GM23338 (cell line): ENCODE measurements around the gene CACNA2D3.

Experiments used
- CREB1 ChIP-seq: fragments of 250-450 bp; sonication (Bioruptor Pico); IDR thresholded peaks from 2 replicates; pipeline ENCODE4 v1.5.0; 2020; ENCODE audit warnings: low read depth, mild to moderate bottlenecking, moderate library complexity
- CTCF ChIP-seq, 2 experiments: fragments of 200-600 bp in 1 of 2; sonication (generic) in 1 of 2; conservative IDR thresholded peaks; 2 replicates each; pipeline versions ENCODE4 v1.5.1 to v1.6.1; 2016 to 2017; ENCODE audit warnings: antibody characterized with exemption in 2 of 2, low read depth in 2 of 2, mild to moderate bottlenecking in 2 of 2, moderate library complexity in 1 of 2
- EZH2 ChIP-seq: fragments of 200-600 bp; sonication (generic); IDR thresholded peaks from one replicate; pipeline ENCODE4 v1.8.0; 2017; ENCODE audit warnings: antibody characterized with exemption, mild to moderate bottlenecking, low read depth; ENCODE audit not compliant: unreplicated experiment
- EZH2phosphoT487 ChIP-seq: fragments of 200-600 bp; sonication (generic); IDR thresholded peaks from one replicate; pipeline ENCODE4 v1.8.1; 2018; ENCODE audit warnings: antibody characterized with exemption; ENCODE audit not compliant: unreplicated experiment
- JUNB ChIP-seq: IDR thresholded peaks from one replicate; pipeline ENCODE4 v1.6.1; 2016; ENCODE audit warnings: antibody characterized with exemption; ENCODE audit not compliant: unreplicated experiment
- NANOG ChIP-seq: IDR thresholded peaks from 2 replicates; pipeline ENCODE4 v1.6.1; 2016; ENCODE audit warnings: antibody characterized with exemption, borderline replicate concordance
- POLR2AphosphoS5 ChIP-seq: IDR thresholded peaks from 2 replicates; pipeline ENCODE4 v1.6.1; 2016; ENCODE audit warnings: antibody characterized with exemption, low read depth
- ZNF331 ChIP-seq: fragments of 250-450 bp; sonication (Bioruptor Pico); IDR thresholded peaks from 2 replicates; pipeline ENCODE4 v1.5.0; 2020; ENCODE audit warnings: low read depth, mild to moderate bottlenecking, moderate library complexity
- TF ChIP-seq, protein P1 (sequence below): IDR thresholded peaks from one replicate; pipeline ENCODE4 v1.6.1; 2018; ENCODE audit warnings: antibody characterized with exemption; ENCODE audit not compliant: unreplicated experiment
- TF ChIP-seq, protein P2 (sequence below): fragments of 250-450 bp; sonication (Bioruptor Pico); IDR thresholded peaks from 2 replicates; pipeline ENCODE4 v1.5.0; 2020; ENCODE audit warnings: mild to moderate bottlenecking, moderate library complexity

DNA sequence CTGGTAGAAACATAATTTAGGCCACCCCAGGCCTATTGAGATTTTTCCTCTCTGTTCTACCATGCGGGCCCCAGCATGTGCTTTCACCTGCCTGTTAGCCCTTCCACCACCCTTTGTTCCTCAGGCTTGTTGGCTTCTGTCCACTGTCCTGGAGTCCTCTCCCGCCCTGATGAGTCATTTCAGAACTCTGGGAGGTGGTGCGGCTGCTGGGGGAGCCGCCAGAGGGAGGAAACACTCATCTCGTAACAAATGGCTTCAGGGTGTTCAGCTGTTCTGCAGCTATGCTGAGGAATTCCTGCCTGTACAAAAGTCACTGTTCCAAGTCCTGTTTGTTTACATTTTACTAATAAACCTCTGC lies 769.2 kb downstream of the CACNA2D3 start:
- no peak for TF ChIP-seq NANOG
- no peak for TF ChIP-seq CTCF (conservative IDR thresholded peaks at IDR 0.05; ENCODE audit: low read depth in 2 of 2)
- TF ChIP-seq EZH2, result no peak
- TF ChIP-seq CREB1 (CRISPR knock-in tag), result no peak
- no peak for TF ChIP-seq POLR2AphosphoS5
- TF ChIP-seq, protein P1, sequence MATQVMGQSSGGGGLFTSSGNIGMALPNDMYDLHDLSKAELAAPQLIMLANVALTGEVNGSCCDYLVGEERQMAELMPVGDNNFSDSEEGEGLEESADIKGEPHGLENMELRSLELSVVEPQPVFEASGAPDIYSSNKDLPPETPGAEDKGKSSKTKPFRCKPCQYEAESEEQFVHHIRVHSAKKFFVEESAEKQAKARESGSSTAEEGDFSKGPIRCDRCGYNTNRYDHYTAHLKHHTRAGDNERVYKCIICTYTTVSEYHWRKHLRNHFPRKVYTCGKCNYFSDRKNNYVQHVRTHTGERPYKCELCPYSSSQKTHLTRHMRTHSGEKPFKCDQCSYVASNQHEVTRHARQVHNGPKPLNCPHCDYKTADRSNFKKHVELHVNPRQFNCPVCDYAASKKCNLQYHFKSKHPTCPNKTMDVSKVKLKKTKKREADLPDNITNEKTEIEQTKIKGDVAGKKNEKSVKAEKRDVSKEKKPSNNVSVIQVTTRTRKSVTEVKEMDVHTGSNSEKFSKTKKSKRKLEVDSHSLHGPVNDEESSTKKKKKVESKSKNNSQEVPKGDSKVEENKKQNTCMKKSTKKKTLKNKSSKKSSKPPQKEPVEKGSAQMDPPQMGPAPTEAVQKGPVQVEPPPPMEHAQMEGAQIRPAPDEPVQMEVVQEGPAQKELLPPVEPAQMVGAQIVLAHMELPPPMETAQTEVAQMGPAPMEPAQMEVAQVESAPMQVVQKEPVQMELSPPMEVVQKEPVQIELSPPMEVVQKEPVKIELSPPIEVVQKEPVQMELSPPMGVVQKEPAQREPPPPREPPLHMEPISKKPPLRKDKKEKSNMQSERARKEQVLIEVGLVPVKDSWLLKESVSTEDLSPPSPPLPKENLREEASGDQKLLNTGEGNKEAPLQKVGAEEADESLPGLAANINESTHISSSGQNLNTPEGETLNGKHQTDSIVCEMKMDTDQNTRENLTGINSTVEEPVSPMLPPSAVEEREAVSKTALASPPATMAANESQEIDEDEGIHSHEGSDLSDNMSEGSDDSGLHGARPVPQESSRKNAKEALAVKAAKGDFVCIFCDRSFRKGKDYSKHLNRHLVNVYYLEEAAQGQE, result no peak
- TF ChIP-seq, protein P2, sequence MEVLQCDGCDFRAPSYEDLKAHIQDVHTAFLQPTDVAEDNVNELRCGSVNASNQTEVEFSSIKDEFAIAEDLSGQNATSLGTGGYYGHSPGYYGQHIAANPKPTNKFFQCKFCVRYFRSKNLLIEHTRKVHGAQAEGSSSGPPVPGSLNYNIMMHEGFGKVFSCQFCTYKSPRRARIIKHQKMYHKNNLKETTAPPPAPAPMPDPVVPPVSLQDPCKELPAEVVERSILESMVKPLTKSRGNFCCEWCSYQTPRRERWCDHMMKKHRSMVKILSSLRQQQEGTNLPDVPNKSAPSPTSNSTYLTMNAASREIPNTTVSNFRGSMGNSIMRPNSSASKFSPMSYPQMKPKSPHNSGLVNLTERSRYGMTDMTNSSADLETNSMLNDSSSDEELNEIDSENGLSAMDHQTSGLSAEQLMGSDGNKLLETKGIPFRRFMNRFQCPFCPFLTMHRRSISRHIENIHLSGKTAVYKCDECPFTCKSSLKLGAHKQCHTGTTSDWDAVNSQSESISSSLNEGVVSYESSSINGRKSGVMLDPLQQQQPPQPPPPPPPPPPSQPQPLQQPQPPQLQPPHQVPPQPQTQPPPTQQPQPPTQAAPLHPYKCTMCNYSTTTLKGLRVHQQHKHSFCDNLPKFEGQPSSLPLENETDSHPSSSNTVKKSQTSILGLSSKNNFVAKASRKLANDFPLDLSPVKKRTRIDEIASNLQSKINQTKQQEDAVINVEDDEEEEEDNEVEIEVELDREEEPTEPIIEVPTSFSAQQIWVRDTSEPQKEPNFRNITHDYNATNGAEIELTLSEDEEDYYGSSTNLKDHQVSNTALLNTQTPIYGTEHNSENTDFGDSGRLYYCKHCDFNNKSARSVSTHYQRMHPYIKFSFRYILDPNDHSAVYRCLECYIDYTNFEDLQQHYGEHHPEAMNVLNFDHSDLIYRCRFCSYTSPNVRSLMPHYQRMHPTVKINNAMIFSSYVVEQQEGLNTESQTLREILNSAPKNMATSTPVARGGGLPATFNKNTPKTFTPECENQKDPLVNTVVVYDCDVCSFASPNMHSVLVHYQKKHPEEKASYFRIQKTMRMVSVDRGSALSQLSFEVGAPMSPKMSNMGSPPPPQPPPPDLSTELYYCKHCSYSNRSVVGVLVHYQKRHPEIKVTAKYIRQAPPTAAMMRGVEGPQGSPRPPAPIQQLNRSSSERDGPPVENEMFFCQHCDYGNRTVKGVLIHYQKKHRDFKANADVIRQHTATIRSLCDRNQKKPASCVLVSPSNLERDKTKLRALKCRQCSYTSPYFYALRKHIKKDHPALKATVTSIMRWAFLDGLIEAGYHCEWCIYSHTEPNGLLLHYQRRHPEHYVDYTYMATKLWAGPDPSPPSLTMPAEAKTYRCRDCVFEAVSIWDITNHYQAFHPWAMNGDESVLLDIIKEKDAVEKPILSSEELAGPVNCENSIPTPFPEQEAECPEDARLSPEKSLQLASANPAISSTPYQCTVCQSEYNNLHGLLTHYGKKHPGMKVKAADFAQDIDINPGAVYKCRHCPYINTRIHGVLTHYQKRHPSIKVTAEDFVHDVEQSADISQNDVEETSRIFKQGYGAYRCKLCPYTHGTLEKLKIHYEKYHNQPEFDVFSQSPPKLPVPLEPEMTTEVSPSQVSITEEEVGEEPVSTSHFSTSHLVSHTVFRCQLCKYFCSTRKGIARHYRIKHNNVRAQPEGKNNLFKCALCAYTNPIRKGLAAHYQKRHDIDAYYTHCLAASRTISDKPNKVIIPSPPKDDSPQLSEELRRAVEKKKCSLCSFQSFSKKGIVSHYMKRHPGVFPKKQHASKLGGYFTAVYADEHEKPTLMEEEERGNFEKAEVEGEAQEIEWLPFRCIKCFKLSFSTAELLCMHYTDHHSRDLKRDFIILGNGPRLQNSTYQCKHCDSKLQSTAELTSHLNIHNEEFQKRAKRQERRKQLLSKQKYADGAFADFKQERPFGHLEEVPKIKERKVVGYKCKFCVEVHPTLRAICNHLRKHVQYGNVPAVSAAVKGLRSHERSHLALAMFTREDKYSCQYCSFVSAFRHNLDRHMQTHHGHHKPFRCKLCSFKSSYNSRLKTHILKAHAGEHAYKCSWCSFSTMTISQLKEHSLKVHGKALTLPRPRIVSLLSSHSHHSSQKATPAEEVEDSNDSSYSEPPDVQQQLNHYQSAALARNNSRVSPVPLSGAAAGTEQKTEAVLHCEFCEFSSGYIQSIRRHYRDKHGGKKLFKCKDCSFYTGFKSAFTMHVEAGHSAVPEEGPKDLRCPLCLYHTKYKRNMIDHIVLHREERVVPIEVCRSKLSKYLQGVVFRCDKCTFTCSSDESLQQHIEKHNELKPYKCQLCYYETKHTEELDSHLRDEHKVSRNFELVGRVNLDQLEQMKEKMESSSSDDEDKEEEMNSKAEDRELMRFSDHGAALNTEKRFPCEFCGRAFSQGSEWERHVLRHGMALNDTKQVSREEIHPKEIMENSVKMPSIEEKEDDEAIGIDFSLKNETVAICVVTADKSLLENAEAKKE (CRISPR knock-in tag), result no peak
- TF ChIP-seq JUNB, result no peak
- TF ChIP-seq EZH2phosphoT487, result no peak
- TF ChIP-seq ZNF331 (CRISPR knock-in tag), result no peak
